Measurements from ENCODE around the gene LRRIQ1.
"Not testable (repeated sequence)": the region's sequence is repeated elsewhere in the genome, so short reads cannot be mapped to it uniquely, and the experiment has no call there.

Gene LRRIQ1

DNA sequence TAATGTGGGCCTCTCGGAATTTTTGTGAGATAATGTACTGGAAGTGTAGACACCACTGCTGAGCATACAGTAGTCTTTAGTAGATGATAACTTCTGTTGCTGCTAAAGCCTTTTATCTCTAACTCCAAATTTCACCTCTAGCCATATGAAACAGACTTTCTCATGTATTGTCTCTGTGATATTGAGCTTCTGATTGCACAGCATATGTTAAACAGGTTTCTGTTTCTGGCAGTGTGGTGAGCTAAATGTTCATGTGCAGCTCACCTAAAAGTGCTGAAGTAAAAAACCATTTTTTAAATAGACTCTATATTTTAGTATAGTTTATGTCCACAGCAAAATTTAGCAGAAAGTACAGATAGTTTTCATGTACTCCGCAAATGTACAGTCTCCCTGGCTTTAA is 154.6 kb downstream of the LRRIQ1 start:
- no peak for TF ChIP-seq POLR2A (IDR thresholded peaks at IDR 0.05; ENCODE audit: low read length)
- no peak for TF ChIP-seq GATA1 (IDR thresholded peaks at IDR 0.05; ENCODE audit: low read depth, low read length)
- peak in 1 of 2 experiments; percentile 23 for DNase-seq

DNA sequence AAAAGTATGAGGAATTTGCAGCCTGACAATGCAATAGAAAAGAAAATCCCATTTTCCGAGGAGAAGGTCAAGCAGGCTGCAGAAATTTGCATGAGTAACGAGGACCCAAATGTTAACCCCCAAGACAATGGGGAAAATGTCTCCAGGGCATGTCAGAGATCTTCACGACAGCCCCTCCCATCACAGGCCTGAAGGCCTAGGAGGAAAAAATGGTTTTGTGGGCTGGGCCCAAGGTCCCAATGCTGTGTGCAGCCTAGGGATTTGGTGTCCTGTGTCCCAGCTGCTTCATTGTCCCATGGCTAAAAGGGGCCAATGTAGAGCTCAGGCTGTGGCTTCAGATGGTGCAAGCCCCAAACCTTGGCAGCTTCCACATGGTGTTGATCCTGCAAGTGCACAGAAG is 167.7 kb downstream of the LRRIQ1 start:
- DNase-seq, result not testable (repeated sequence)

DNA sequence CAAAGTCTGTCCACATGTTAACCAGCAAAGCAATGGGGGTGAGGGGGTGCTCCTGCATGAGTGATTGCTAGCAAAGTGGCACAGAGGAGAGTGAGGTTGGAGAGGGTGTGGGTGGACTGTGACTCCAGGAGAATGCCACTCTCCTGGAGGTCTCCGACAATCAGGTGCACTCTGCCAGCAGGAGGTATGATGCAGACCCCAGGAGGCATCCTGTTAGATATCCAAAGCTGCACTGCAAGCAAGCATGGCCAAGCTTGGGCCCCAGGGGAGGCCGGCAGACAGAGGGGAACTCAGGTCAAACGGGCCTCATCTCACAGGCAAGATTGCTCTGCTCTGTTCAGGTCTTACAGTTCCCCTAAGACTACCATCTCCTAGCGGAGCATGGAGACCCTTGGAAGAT is 170.4 kb downstream of the LRRIQ1 start:
- no peak for DNase-seq
- TF ChIP-seq POLR2A (IDR thresholded peaks at IDR 0.05; ENCODE audit: low read length), result no peak

DNA sequence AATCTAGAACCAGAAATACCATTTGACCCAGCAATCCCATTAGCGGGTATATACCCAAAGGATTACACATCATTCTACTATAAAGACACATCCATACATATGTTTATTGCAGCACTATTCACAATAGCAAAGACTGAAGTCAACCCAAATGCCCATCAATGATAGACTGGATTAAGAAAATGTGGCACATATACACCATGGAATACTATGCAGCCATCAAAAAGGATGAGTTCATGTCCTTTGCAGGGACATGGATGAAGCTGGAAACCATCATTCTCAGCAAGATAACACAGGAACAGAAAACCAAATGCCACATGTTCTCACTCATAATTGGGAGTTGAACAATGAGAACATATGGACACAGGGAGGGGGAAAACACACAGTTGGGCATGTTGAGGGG is 188.2 kb downstream of the LRRIQ1 start:
- not testable (repeated sequence) for DNase-seq

DNA sequence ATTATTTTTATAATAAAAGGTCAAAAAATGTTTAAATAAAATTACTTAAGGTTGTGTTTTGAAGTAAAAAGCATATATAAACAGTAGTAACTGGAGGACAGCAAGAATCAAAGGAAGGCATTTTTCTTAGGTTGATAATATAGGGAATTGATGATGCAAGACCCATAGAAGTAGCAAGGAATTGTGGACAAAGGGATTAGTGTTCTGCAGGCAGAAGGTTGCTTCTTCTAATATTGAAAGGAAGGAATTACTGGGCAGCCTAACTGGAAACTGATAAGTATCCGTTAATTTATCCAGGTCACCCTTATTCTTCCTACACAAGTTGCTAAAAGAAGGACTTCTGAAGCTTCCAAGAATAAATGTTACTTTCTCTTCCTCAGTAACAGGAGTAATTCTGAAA is 189.3 kb downstream of the LRRIQ1 start:
- DNase-seq, result no peak
- TF ChIP-seq POLR2A (IDR thresholded peaks at IDR 0.05; ENCODE audit: low read length), result no peak
- TF ChIP-seq GATA1 (IDR thresholded peaks at IDR 0.05; ENCODE audit: low read depth, low read length), result no peak

DNA sequence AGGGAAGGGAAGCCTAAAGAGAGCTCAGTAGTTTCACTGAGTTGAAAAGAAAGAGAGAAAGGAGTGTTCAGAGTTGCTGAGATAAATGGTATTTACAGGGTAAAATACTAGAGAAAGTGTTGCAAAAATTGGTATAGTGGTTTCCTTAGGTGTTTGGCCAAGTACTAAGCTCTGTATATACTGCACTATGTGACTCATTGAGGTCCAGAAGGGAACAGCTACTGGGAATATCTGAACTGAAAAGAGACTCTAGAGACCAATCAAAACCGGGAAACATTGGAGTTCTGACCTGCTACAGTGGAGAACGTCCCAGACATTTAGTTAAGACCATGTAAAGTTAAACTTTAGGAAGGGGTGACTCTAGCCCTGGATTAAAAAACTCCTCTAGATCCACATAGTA is 201.2 kb downstream of the LRRIQ1 start:
- TF ChIP-seq GATA1 (IDR thresholded peaks at IDR 0.05; ENCODE audit: low read depth, low read length) (no peak), POLR2A (IDR thresholded peaks at IDR 0.05; ENCODE audit: low read length) (no peak)
- DNase-seq, result no peak

DNA sequence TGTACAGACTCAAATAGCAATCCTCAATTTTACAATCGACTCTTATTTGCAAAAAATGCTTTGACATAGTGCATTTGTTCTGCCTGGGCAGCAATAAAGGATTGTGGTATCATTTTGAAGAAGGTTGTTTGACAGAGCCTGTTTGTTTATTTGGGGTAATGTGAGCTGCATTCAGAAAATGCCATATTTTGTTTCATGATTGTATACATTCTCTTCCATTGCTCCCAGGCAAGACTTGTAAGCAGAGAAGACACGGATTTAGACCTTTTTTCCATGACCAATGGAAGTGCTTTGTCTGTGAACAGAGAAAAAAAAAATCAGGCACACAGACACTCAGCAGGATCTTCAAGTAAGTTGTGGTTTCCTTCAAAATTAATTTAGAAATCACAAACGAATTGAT is 208.4 kb downstream of the LRRIQ1 start:
- DNase-seq, result no peak
- TF ChIP-seq GATA1 (IDR thresholded peaks at IDR 0.05; ENCODE audit: low read depth, low read length) (no peak), POLR2A (IDR thresholded peaks at IDR 0.05; ENCODE audit: low read length) (no peak)

DNA sequence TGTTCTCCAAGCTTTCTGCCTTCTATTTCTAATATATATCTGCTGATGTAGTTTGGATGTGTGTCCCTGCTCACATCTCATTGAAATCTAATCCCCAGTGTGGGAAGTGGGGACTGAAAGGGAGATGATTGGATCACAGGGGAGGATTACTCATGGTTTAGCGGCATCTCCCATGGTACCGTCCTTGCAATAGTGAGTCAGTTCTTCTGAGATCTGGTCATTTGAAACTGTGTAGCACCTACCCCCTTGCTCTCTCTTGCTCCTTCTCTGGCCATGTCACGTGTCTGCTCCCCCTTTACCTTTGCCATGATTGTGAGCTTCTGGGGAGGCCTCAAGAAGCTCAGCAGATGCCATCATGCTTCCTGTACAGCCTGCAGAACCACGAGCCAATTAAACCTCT is 217.7 kb downstream of the LRRIQ1 start:
- TF ChIP-seq GATA1 (IDR thresholded peaks at IDR 0.05; ENCODE audit: low read depth, low read length) (no peak), POLR2A (IDR thresholded peaks at IDR 0.05; ENCODE audit: low read length) (no peak)
- no peak for DNase-seq

DNA sequence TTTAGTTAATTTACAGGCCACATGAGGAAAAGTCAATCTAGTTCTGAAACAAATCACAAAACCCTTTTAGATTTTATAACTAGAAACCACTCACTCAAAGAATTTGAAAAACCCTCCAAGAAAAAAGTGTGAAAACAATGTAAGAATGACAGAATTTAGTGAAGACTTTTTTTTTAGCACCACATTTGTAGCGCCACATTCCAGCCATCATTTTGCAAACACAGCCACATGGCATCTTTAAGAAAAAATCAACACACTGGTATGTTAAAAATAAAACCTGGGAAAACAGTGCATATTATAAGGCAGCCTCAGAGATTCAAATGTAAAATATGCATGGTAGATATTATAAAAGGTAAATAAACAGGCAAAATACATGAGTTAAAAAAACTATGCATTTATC is 221.5 kb downstream of the LRRIQ1 start:
- TF ChIP-seq GATA1 (IDR thresholded peaks at IDR 0.05; ENCODE audit: low read depth, low read length) (no peak), POLR2A (IDR thresholded peaks at IDR 0.05; ENCODE audit: low read length) (no peak)

DNA sequence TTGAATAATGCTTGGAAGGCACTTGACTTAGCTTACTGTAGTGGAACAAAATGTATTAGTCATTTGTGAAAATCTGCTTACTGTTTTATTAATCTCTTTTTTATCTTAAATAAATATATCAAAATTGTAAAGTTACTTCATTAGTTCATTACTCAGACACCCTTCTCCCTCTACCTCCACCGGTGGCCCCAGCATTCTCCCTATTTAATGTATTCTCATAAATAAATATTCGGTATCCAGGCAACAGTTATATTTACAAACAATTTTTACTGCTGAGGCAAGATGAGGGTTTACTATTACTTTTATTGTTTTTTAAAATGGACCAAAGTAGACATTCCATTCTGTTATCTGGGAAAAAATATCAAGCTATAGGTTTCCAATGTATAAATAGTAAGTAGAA is 224.3 kb downstream of the LRRIQ1 start:
- no peak for DNase-seq
- TF ChIP-seq GATA1 (IDR thresholded peaks at IDR 0.05; ENCODE audit: low read depth, low read length), result no peak
- no peak for TF ChIP-seq POLR2A (IDR thresholded peaks at IDR 0.05; ENCODE audit: low read length)

More for the DNA sequence above, 221.5 kb downstream of the LRRIQ1 start:
- DNase-seq, result no peak

DNA sequence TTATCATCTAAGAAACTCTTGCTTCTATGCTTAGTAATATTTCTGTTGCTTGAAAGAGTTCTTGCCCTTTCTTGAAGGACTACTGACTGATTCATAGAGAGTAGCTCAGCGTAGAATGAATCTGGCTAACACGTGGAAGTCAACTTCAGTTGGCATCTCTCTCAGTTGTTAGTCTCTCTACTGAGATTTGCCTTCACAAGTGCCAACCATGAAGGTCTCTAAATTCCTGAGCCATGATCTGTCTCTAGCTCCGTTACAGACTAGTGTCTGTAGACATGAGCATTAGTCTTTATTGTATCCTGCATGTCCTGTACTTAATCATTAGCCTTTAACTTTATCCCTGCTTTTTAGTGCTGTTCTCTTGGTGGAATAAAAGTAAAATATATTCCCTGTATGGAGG is 224.7 kb downstream of the LRRIQ1 start:
- DNase-seq, result no peak
- TF ChIP-seq POLR2A (IDR thresholded peaks at IDR 0.05; ENCODE audit: low read length) (no peak), GATA1 (IDR thresholded peaks at IDR 0.05; ENCODE audit: low read depth, low read length) (no peak)

DNA sequence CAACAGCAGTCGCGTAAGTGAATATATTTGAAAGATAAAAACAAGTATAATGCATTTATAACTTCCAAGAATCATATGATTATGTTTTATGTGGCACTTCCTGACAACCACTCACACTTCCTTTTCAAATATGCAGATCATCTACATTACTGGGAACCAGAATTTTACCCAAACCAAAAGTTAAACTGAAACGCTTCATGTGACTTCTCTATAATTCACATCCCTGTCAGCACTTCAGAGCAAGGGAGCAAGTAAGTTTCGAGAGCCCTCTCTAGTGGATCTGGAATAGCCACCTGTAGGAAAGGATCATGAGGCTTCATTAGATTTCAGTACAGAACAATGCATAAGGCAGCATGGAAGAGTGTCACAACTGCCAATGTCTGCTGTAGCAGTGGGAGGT is 230.2 kb downstream of the LRRIQ1 start:
- DNase-seq, result no peak

DNA sequence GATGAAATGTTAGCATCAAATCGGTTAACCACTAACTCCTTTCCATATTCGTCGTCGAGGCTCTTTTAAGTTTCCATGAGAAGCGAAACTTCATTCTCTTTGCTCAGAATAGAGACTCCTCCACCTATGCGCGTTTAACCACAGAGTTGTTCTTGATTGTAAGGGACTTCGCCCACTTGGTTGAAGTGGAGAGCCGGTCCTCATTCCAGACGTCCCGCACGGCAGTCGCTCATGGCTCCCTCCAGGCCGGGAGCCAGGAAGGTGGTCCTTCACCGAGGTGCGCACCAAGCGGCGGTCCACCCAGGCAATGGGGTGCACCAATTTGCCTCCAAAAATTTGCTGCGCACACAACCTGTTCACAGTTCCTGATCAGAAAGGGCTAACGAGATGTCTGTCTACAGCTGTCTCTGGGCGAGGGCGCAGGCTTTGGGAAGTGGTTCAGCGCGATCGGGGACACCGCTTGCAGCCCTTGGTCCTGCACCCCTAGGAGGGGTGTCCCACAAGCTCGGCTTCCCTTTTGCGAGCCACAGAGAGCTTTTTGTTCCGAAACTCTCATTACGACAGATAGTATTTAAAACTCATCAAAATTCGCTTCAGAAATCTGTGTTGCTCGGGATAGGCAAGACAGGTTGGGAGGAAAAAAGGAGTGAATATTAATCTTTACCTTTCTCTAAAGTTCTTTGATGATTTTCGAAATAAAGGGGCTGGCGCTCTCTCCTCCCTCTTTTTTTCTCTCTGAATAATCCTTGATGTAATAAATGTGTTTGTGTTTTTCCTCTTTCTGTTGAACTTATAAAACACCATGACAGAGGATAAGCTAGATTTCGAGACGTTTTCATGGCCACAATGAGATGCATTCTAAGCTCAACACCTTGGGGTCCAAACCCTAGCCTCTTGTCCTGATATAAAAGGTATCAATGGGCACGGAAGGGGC is 237.5 kb downstream of the LRRIQ1 start:
- DNase-seq, result no peak
- no peak for TF ChIP-seq GATA1 (IDR thresholded peaks at IDR 0.05; ENCODE audit: low read depth, low read length)
- no peak for TF ChIP-seq POLR2A (IDR thresholded peaks at IDR 0.05; ENCODE audit: low read length)

More for the DNA sequence above, 230.2 kb downstream of the LRRIQ1 start:
- TF ChIP-seq GATA1 (IDR thresholded peaks at IDR 0.05; ENCODE audit: low read depth, low read length) (no peak), POLR2A (IDR thresholded peaks at IDR 0.05; ENCODE audit: low read length) (no peak)

DNA sequence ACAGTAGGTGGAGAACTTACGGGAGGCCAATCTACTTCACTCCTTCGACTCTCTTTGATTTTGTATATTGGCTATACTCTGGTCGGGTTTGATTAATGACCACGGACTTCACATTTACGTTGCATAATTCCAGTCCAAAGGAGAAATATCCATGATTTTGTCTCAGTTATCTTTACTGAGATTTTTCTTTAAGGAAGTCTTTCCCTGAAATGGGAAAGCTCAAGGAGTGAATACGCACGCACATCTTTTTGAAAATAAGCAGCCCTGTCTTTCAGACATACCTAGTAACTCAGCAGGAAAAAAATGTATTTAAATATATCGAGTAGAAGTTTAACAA is 238.1 kb downstream of the LRRIQ1 start:
- no peak for TF ChIP-seq GATA1 (IDR thresholded peaks at IDR 0.05; ENCODE audit: low read depth, low read length)
- TF ChIP-seq POLR2A (IDR thresholded peaks at IDR 0.05; ENCODE audit: low read length), result no peak
- no peak for DNase-seq

DNA sequence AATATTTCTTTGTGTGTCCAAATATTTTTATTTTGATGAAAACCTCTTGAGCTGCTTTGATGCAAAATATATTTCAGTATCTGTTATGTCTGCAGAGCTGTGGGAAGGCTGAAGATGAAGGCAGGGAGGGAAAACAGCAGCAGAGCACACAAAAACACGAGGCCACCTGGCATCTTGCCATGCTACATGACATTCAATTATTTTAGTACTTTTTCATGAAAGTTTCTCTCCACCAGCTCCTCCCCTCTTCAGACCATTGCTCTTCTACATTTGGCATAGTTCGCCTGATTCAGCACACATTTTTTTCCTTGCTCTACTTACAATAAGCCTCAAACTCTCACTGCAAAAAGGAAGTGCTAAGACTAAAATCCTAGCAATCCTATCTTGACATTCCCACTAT is 239.2 kb downstream of the LRRIQ1 start:
- TF ChIP-seq GATA1 (IDR thresholded peaks at IDR 0.05; ENCODE audit: low read depth, low read length), result no peak
- TF ChIP-seq POLR2A (IDR thresholded peaks at IDR 0.05; ENCODE audit: low read length), result no peak
- DNase-seq, result peak; percentile 21 to 53

DNA sequence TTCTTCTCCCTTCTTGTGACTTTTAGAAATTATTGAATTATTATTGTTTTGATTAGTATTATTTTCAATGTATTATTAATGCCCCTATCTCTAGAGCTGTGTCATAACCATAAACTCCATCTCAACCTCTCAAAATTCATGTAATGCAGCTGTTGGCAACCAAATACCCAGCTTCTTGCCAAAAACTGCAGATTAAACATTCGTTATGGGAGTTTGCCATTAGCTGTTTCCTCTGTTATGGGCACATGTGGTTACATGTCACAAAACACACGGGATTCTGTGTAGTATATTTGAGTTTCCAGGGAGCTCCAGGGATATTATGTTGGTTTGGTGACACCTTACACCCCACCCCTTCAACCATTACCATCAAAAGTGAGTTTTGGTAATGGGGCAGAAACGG is 241.0 kb downstream of the LRRIQ1 start:
- TF ChIP-seq GATA1 (IDR thresholded peaks at IDR 0.05; ENCODE audit: low read depth, low read length) (no peak), POLR2A (IDR thresholded peaks at IDR 0.05; ENCODE audit: low read length) (no peak)
- DNase-seq, result no peak
